CD4-positive, alpha-beta T cell (primary cell): ENCODE measurements around the gene TMF1. TPM values are rescaled to one million over a fixed set of nuclear protein-coding genes. Genes with fewer than 3 reads are reported as not detected.

Experiments
- ATAC-seq: fragments of 200-7000 bp; cut with Tn5 transposase; one replicate; pipeline ENCODE4 v1.10.0; 2022; ENCODE audit warnings: mild to moderate bottlenecking; ENCODE audit not compliant: poor library complexity
- CTCF ChIA-PET: fragments of 350-600 bp; sonication (Branson Sonifier 250); formaldehyde crosslinking; loops from one replicate; lab custom pipeline; 2021; ENCODE audit warnings: antibody characterized with exemption, inconsistent platforms; lab: Charles Lee
- POLR2A ChIA-PET: fragments of 350-600 bp; sonication (Branson Sonifier 250); formaldehyde crosslinking; loops from one replicate; lab custom pipeline; 2021; ENCODE audit warnings: antibody characterized with exemption, inconsistent platforms; lab: Charles Lee
- DNase-seq, 14 experiments: peaks; one replicate each; pipeline ENCODE4 v3.0.0-alpha.2; 2013 to 2020; ENCODE audit warnings: mixed read lengths in 2 of 14
- H3K27ac ChIP-seq, 2 donors: one replicate each; pipeline versions ENCODE4 v1.5.1 to v1.7.0; 2013; ENCODE audit warnings: low read length in 2 of 2, low read depth in 1 of 2, mild to moderate bottlenecking in 1 of 2
- H3K27me3 ChIP-seq, 2 experiments: 1 replicate in 1 of 2; 2 replicates in 1 of 2; pipeline versions ENCODE4 v1.6.1 to v1.7.0; 2013; ENCODE audit warnings: low read length in 2 of 2, control low read depth in 1 of 2, mild to moderate bottlenecking in 1 of 2, moderate library complexity in 1 of 2; ENCODE audit not compliant: insufficient read depth in 2 of 2, control insufficient read depth in 1 of 2
- H3K36me3 ChIP-seq: one replicate; pipeline ENCODE4 v1.6.1; 2013; ENCODE audit warnings: low read length, control low read depth; ENCODE audit not compliant: insufficient read depth
- H3K4me1 ChIP-seq: one replicate; pipeline ENCODE4 v1.6.1; 2013; ENCODE audit warnings: low read length, control low read depth; ENCODE audit not compliant: insufficient read depth
- H3K4me3 ChIP-seq: one replicate; pipeline ENCODE4 v1.5.1; 2013; ENCODE audit warnings: mild to moderate bottlenecking, low read length, moderate library complexity
- H3K9me3 ChIP-seq, 2 experiments: 1 replicate in 1 of 2; 2 replicates in 1 of 2; pipeline versions ENCODE4 v1.6.1 to v1.7.0; 2013; ENCODE audit warnings: low read length in 2 of 2, mild to moderate bottlenecking in 2 of 2, control low read depth in 1 of 2, moderate library complexity in 1 of 2; ENCODE audit not compliant: control insufficient read depth in 1 of 2, insufficient read depth in 1 of 2
- H3K27ac Mint-ChIP-seq: one replicate; pipeline ENCODE4 v1.8.0; 2020; ENCODE audit warnings: mixed read lengths
- H3K27me3 Mint-ChIP-seq: one replicate; pipeline ENCODE4 v1.8.0; 2021; ENCODE audit warnings: mixed read lengths
- H3K36me3 Mint-ChIP-seq: one replicate; pipeline ENCODE4 v1.8.0; 2021; ENCODE audit warnings: low read depth, mixed read lengths
- H3K4me1 Mint-ChIP-seq: one replicate; pipeline ENCODE4 v1.8.0; 2021; ENCODE audit warnings: low read depth, mixed read lengths
- H3K4me3 Mint-ChIP-seq: one replicate; pipeline ENCODE4 v1.8.0; 2020; ENCODE audit warnings: mild to moderate bottlenecking, mixed read lengths
- H3K9me3 Mint-ChIP-seq: one replicate; pipeline ENCODE4 v1.8.0; 2020; ENCODE audit warnings: mixed read lengths
- CTCF ChIP-seq: fragments of 200-600 bp; IDR thresholded peaks from one replicate; pipeline ENCODE4 v1.8.0; 2022; ENCODE audit warnings: antibody characterized with exemption, mild to moderate bottlenecking
- intact Hi-C, 2 experiments: fragments of 100-400 bp; cut with DNase I in 1 of 2; cut with micrococcal nuclease in 1 of 2; formaldehyde crosslinking; loops; one replicate each; pipeline versions ENCODE4 v1.15.1 to v1.9.0; 2023 to 2025; cut with DNase I, micrococcal nuclease
- total RNA-seq, 174 experiments: library from RNA in 2 of 174; stranded (reverse) in 2 of 174; gene quantifications; one replicate each; pipeline ENCODE4 v1.2.3 and lab custom pipeline; 2021 to 2026

The TMF1 gene
- total RNA-seq, 2 experiments from 2014 or later: 89.0 to 101 TPM

- intact Hi-C loops: loop anchor here in 1 of 2 experiments (1.0 kb wide), 1 partner anchor 12 kb away; no protein-coding TSS in a partner anchor
- ChIA-PET CTCF (no interaction called here), POLR2A (interaction anchor here (1.2 to 3.4 kb wide), 3 partner anchors 14 to 26 kb away, joined by 4 to 27 read pairs (median 17); partner anchors contain the start of genes ARL6IP5 and TMF1)
- Histone ChIP-seq H3K9me3 (no peaks in the 10 kb centered on the region), H3K4me1 (peaks cover 15% of the 10 kb centered on the region), H3K27me3 (no peaks in the 10 kb centered on the region), H3K36me3 (peaks cover 32% of the 10 kb centered on the region), H3K27ac (peak overlapping the region in 1 of 2 donors; percentile 49), H3K4me3 (no peak overlapping the region)
- Mint-ChIP-seq H3K9me3 (no peaks in the 10 kb centered on the region), H3K4me3 (no peak overlapping the region), H3K36me3 (peaks cover 57% of the 10 kb centered on the region), H3K4me1 (peaks cover 42% of the 10 kb centered on the region), H3K27ac (peak overlapping the region; percentile 78), H3K27me3 (no peaks in the 10 kb centered on the region)
- ATAC-seq: no peak
- no peak for TF ChIP-seq CTCF
- DNase-seq: no peak
Measured at GRCh38 chr3:69066121-69066520, 14.0 kb upstream of the TMF1 start.

- Mint-ChIP-seq H3K4me3 (peak overlapping the region; percentile 65), H3K9me3 (no peaks in the 10 kb centered on the region), H3K27me3 (no peaks in the 10 kb centered on the region), H3K27ac (peak overlapping the region; percentile 78), H3K36me3 (peaks cover 57% of the 10 kb centered on the region), H3K4me1 (peaks cover 37% of the 10 kb centered on the region)
- ChIA-PET POLR2A (interaction anchor here (1.2 to 3.4 kb wide), 6 partner anchors 10 to 27 kb away, joined by 3 to 27 read pairs (median 6); partner anchors contain the start of genes ARL6IP5, TMF1 and UBA3), CTCF (interaction anchor here (0.7 to 1.3 kb wide), 3 partner anchors 13 to 55 kb away, joined by 3 to 6 read pairs (median 4); partner anchors contain the start of gene TMF1)
- TF ChIP-seq CTCF: no peak
- H3K27ac ChIP-seq: peak overlapping the region; percentile 30 to 49
- H3K36me3 ChIP-seq: peaks cover 32% of the 10 kb centered on the region
- no peaks in the 10 kb centered on the region for H3K9me3 ChIP-seq
- no peak overlapping the region for H3K4me3 ChIP-seq
- H3K4me1 ChIP-seq: peaks cover 15% of the 10 kb centered on the region
- peak in 4 of 14 experiments; percentile 35 to 72 (median 52) for DNase-seq
- no peaks in the 10 kb centered on the region for H3K27me3 ChIP-seq
- intact Hi-C loops: no loop called here
- peak; percentile 69 for ATAC-seq
Measured at GRCh38 chr3:69065318-69065964, 13.3 kb upstream of the TMF1 start.

GRCh38 chr3:69063636-69064035, 11.5 kb upstream of the TMF1 start:
- intact Hi-C loops: no loop called here
- Histone ChIP-seq H3K27me3 (no peaks in the 10 kb centered on the region), H3K27ac (peak overlapping the region in 1 of 2 donors; percentile 59), H3K9me3 (no peaks in the 10 kb centered on the region), H3K4me1 (peaks cover 22% of the 10 kb centered on the region), H3K36me3 (peaks cover 42% of the 10 kb centered on the region), H3K4me3 (no peak overlapping the region)
- Mint-ChIP-seq H3K4me1 (peaks cover 51% of the 10 kb centered on the region), H3K36me3 (peaks cover 66% of the 10 kb centered on the region), H3K9me3 (no peaks in the 10 kb centered on the region), H3K27me3 (no peaks in the 10 kb centered on the region), H3K4me3 (peak overlapping the region; percentile 32), H3K27ac (peak overlapping the region; percentile 78)
- no peak for TF ChIP-seq CTCF
- CTCF ChIA-PET: interaction anchor here (0.7 to 2.2 kb wide), 5 partner anchors 10 to 50 kb away, joined by 3 to 4 read pairs (median 4); partner anchors contain the start of gene TMF1
- no peak for ATAC-seq
- POLR2A ChIA-PET: interaction anchor here (0.7 to 3.4 kb wide), 9 partner anchors 11 to 241 kb away, joined by 3 to 27 read pairs (median 4); partner anchors contain the start of genes ARL6IP5, TMF1 and UBA3
- peak in 1 of 14 experiments; percentile 46 for DNase-seq
